AG09319 (cell line): ENCODE results near the gene KISS1.

ENCODE experiments used
- DNase-seq: peaks from one replicate; pipeline ENCODE4 v3.0.0-alpha.2; 2010; ENCODE audit warnings: low read depth; ENCODE audit errors: extremely low read depth
- TF ChIP-seq, protein P1 (sequence below): IDR thresholded peaks from 2 replicates; pipeline ENCODE4 v1.5.1; 2011; ENCODE audit warnings: low read depth, mild to moderate bottlenecking, inconsistent platforms, low read length, moderate library complexity

Gene KISS1

GRCh38 chr1:204197068-204197467 lies 777 bp upstream of the KISS1 start:
- no peak for DNase-seq
- TF ChIP-seq, protein P1, sequence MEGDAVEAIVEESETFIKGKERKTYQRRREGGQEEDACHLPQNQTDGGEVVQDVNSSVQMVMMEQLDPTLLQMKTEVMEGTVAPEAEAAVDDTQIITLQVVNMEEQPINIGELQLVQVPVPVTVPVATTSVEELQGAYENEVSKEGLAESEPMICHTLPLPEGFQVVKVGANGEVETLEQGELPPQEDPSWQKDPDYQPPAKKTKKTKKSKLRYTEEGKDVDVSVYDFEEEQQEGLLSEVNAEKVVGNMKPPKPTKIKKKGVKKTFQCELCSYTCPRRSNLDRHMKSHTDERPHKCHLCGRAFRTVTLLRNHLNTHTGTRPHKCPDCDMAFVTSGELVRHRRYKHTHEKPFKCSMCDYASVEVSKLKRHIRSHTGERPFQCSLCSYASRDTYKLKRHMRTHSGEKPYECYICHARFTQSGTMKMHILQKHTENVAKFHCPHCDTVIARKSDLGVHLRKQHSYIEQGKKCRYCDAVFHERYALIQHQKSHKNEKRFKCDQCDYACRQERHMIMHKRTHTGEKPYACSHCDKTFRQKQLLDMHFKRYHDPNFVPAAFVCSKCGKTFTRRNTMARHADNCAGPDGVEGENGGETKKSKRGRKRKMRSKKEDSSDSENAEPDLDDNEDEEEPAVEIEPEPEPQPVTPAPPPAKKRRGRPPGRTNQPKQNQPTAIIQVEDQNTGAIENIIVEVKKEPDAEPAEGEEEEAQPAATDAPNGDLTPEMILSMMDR = no peak

DNA sequence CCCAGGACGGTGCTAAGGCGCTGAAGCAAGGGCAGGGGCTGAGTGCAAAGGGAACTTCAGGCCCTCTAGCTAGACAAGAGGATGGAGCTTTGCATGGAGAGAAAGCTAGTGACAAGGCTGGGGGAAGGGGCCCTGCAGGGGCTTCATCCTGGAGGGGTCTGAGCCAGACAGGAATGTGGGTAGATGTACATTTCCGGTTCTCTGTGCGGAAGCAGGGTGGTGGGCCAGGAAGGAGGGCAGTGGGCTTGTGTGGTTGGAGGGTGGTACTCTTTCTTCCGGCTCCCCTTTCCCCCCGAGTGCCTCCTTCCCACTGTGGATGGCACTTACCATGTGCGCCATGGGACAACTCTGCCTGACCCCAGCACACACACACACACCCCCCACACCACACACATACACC lies 1.5 kb downstream of the KISS1 start:
- TF ChIP-seq, protein P1 = no peak
- DNase-seq = no peak

GRCh38 chr1:204194080-204194479 lies 2.2 kb downstream of the KISS1 start:
- no peak for DNase-seq
- TF ChIP-seq, protein P1 = no peak

GRCh38 chr1:204192589-204193352 lies 3.5 kb downstream of the KISS1 start:
- TF ChIP-seq, protein P1 = no peak
- DNase-seq = no peak

DNA sequence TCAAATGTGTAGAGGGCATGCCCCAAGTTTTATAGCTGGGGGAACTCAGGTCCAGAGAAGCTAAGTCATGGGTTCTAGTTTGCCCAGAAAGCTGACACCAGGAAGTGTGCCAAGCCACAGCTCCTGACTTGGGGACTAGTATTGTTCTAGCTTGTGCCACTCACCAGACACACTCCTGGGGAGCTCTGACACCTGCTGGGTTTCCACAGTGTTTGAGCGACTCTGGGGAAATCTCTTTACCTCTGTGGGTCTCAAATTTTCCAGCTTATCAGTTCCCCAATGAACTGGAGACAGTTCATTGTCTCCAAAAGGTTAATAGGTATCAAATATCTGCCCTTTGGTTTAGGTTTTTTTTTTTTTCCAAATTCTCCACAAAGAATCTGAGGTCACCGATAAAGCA lies 4.2 kb downstream of the KISS1 start:
- no peak for DNase-seq
- TF ChIP-seq, protein P1 = no peak

- TF ChIP-seq, protein P1 = no peak
- no peak for DNase-seq
Measured at GRCh38 chr1:204191456-204191855, 4.8 kb downstream of the KISS1 start.

DNA sequence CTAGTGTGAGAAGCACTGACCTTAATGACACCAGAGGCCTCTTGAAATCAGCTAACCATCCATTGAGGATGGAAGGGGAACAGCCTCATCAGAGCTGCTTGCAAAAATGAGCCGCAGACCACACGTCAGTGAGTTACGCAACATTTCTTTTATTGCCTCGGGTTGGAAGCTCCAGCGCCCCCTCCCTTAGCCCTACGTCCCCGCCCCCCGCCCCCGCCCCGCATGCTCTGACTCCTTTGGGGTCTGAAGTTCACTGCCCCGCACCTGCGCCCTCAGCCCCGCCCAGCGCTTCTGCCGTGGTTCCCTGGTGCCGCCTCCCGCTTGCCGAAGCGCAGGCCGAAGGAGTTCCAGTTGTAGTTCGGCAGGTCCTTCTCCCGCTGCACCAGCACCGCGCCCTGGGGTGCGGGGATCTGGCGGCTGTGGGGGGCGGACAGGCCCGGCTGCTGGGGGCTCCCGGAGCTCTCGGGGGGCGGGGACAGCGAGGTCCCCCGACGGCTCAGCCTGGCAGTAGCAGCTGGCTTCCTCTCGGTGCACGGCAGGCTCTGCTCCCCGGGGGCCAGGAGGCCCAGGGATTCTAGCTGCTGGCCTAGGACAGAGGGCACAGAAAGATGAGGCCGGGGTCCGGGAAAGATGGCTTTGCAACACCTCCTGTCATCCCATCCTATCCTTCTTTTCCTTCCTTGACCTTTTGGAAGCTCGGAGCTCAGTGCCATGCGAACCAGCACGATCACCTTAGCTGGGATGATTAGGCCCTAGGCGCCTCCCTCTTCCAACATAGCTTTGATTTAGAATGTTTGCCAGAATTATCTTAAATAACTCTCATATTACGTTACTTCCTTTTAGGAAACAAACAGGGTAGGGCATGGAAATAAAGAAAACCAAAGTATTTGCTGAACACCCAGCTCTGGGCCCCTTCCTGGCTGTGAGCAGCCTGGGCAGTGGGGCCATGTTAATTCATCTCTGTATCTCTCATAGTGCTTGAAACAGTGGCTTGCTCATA lies 5.8 kb downstream of the KISS1 start:
- TF ChIP-seq, protein P1 = no peak
- DNase-seq = no peak
